ENCODE measurements around the gene MAT2A.

- TF ChIP-seq, protein P1, sequence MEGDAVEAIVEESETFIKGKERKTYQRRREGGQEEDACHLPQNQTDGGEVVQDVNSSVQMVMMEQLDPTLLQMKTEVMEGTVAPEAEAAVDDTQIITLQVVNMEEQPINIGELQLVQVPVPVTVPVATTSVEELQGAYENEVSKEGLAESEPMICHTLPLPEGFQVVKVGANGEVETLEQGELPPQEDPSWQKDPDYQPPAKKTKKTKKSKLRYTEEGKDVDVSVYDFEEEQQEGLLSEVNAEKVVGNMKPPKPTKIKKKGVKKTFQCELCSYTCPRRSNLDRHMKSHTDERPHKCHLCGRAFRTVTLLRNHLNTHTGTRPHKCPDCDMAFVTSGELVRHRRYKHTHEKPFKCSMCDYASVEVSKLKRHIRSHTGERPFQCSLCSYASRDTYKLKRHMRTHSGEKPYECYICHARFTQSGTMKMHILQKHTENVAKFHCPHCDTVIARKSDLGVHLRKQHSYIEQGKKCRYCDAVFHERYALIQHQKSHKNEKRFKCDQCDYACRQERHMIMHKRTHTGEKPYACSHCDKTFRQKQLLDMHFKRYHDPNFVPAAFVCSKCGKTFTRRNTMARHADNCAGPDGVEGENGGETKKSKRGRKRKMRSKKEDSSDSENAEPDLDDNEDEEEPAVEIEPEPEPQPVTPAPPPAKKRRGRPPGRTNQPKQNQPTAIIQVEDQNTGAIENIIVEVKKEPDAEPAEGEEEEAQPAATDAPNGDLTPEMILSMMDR (IDR thresholded peaks at IDR 0.05; ENCODE audit: poor library complexity): no peak
- no peak for TF ChIP-seq EZH2 (IDR thresholded peaks at IDR 0.05; ENCODE audit: borderline replicate concordance)
These were observed 579 bp downstream of the MAT2A start for GRCh38 chr2:85539361-85540132.
